Gastroesophageal sphincter (tissue), 4 donors: ENCODE results near the gene KCNH1. TPM values are rescaled to one million over a fixed set of nuclear protein-coding genes. Genes with fewer than 3 reads are reported as not detected.

ENCODE experiments used
- ATAC-seq: fragments of 150-250 bp; one replicate; pipeline ENCODE4 v1.9.1; 2016; ENCODE audit warnings: mild to moderate bottlenecking, moderate library complexity
- H3K27ac ChIP-seq, 4 donors: fragments of 200-600 bp; sonication (generic) in 3 of 4; 1 replicate in 3 of 4; 2 replicates in 1 of 4; pipeline ENCODE4 v1.5.1; 2016 to 2019
- H3K27me3 ChIP-seq: fragments of 200-600 bp; sonication (generic); one replicate; pipeline ENCODE4 v1.5.1; 2019
- H3K36me3 ChIP-seq, 2 donors: fragments of 200-600 bp; sonication (generic); one replicate each; pipeline ENCODE4 v1.5.1; 2019; ENCODE audit warnings: control low read depth in 1 of 2
- H3K4me1 ChIP-seq, 3 donors: fragments of 200-600 bp; sonication (generic); 1 replicate in 2 of 3; 2 replicates in 1 of 3; pipeline ENCODE4 v1.5.1; 2016 to 2019; ENCODE audit warnings: control low read depth in 2 of 3
- H3K4me3 ChIP-seq, 2 donors: fragments of 200-600 bp; sonication (generic); one replicate each; pipeline ENCODE4 v1.5.1; 2019; ENCODE audit warnings: mild to moderate bottlenecking in 1 of 2, moderate library complexity in 1 of 2
- H3K9me3 ChIP-seq, 3 donors: fragments of 200-600 bp; sonication (generic); one replicate each; pipeline ENCODE4 v1.5.1; 2017 to 2019; ENCODE audit warnings: control low read depth in 2 of 3
- EP300 ChIP-seq: sonication (generic); formaldehyde crosslinking; IDR thresholded peaks from one replicate; pipeline ENCODE4 v1.6.1; 2017; ENCODE audit warnings: antibody characterized with exemption, mild to moderate bottlenecking
- POLR2A ChIP-seq, 2 donors: fragments of 450-650 bp; IDR thresholded peaks; one replicate each; pipeline ENCODE4 v1.6.1; 2017; ENCODE audit warnings: antibody characterized with exemption in 2 of 2, mild to moderate bottlenecking in 2 of 2, moderate library complexity in 1 of 2
- POLR2AphosphoS5 ChIP-seq: sonication (generic); formaldehyde crosslinking; IDR thresholded peaks from one replicate; pipeline ENCODE4 v1.6.1; 2017; ENCODE audit warnings: antibody characterized with exemption
- WGBS, 2 donors: methylation state at CpG; one replicate each; pipeline ENCODE4 v1.1.5; 2018; ENCODE audit warnings: low coverage in 1 of 2; 5-methylcytosine and 5-hydroxymethylcytosine counted together
- total RNA-seq, 4 donors: library from RNA; depleted of rRNA; stranded (reverse); fragments of >200 nt; gene quantifications; one replicate each; pipeline ENCODE4 v1.1.0, GENCODE V29; 2016
- TF ChIP-seq, protein P1 (sequence below), 4 experiments: fragments of 200-600 bp in 2 of 4; fragments of 450-650 bp in 2 of 4; sonication (generic) in 1 of 4; IDR thresholded peaks; one replicate each; pipeline ENCODE4 v1.5.1; 2017 to 2019; ENCODE audit warnings: antibody characterized with exemption in 4 of 4, mild to moderate bottlenecking in 2 of 4, moderate library complexity in 2 of 4

The KCNH1 gene
- total RNA-seq, 4 donors from 2014 or later, result 0.15 to 2.3 (median 1.2) TPM

DNA sequence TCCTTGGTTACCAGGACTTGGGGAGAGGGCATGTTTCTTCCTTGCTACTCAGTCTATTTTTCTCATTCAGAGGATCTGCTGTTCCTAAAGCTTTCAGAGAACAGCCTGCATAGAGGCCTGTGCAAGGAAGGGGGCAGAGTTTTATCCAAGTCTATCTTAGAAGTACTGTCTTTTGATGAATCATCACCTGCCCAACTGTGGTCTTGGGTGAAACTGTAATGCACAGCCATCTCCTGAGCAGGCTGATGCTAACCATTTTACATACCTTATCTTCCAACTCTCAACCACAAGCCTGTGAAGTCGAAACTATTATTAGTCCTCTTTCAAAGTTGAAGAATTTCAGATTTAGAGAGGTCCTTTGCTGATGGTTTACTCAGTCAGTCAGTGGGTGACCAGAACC is 437.2 kb downstream of the KCNH1 start:
- no peak for TF ChIP-seq POLR2A (IDR thresholded peaks at IDR 0.05)
- TF ChIP-seq POLR2AphosphoS5, result no peak
- TF ChIP-seq, protein P1, sequence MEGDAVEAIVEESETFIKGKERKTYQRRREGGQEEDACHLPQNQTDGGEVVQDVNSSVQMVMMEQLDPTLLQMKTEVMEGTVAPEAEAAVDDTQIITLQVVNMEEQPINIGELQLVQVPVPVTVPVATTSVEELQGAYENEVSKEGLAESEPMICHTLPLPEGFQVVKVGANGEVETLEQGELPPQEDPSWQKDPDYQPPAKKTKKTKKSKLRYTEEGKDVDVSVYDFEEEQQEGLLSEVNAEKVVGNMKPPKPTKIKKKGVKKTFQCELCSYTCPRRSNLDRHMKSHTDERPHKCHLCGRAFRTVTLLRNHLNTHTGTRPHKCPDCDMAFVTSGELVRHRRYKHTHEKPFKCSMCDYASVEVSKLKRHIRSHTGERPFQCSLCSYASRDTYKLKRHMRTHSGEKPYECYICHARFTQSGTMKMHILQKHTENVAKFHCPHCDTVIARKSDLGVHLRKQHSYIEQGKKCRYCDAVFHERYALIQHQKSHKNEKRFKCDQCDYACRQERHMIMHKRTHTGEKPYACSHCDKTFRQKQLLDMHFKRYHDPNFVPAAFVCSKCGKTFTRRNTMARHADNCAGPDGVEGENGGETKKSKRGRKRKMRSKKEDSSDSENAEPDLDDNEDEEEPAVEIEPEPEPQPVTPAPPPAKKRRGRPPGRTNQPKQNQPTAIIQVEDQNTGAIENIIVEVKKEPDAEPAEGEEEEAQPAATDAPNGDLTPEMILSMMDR (IDR thresholded peaks at IDR 0.05), result no peak
- TF ChIP-seq EP300, result no peak
- Histone ChIP-seq H3K27ac (no peak overlapping the region), H3K4me3 (no peak overlapping the region), H3K27me3 (no peaks in the 10 kb centered on the region), H3K36me3 (no peaks in the 10 kb centered on the region), H3K9me3 (no peaks in the 10 kb centered on the region), H3K4me1 (no peaks in the 10 kb centered on the region)
- no peak for ATAC-seq
- 86% methylated on average over 1 of the region's 1 CpG; no CpG with 5 or more reads in 1 of the 2 donors for WGBS, 2 donors

DNA sequence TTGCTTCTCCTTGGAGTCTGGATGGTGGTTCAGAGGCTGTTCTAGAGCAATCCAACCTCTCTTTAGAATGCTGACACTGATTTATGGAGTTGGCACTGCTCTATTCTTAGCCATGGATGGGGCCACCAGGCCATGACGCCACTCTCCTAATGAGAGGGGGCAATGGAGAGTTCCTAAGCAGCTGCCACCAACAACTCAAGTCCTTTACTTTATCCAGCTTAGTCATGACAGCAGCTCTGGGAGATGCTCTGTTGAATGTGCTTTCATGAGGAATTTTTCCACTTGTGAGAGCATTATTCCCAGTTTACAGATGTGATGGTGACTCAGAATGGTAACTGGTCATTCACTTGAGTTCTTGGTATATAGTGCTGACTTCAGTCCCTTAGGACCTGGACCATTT is 438.9 kb downstream of the KCNH1 start:
- Histone ChIP-seq H3K4me3 (no peak overlapping the region), H3K36me3 (no peaks in the 10 kb centered on the region), H3K4me1 (no peaks in the 10 kb centered on the region), H3K27ac (no peak overlapping the region), H3K9me3 (no peaks in the 10 kb centered on the region), H3K27me3 (no peaks in the 10 kb centered on the region)
- TF ChIP-seq POLR2A (IDR thresholded peaks at IDR 0.05) (no peak), POLR2AphosphoS5 (no peak), EP300 (no peak)
- TF ChIP-seq, protein P1 (IDR thresholded peaks at IDR 0.05), result no peak
- ATAC-seq, result no peak
- WGBS, 2 donors, result 100% methylated on average over 1 of the region's 1 CpG; no CpG with 5 or more reads in 1 of the 2 donors

DNA sequence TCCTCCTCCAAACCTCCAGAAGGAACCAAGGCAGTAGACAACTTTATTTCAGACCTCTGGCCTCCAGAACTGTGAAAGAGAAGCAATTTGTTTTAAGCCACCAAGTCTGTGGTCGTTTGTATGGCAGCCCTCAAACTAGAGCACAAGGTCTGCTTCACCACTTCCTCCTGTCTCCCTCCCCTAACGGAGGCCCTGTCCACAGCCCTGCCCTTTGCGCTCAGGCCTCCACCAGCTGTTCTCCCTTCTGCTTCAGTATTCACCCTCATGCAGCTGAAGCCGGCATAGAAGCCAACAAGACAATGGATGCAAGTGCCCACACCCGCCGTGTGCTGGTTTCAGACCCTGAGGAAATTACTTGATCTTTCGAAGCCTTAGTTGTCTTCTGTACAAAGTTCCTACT is 441.2 kb downstream of the KCNH1 start:
- H3K4me3 ChIP-seq, result no peak overlapping the region
- TF ChIP-seq POLR2AphosphoS5 (no peak), EP300 (no peak), POLR2A (IDR thresholded peaks at IDR 0.05) (no peak)
- TF ChIP-seq, protein P1 (IDR thresholded peaks at IDR 0.05), result no peak
- H3K9me3 ChIP-seq, result no peaks in the 10 kb centered on the region
- no peaks in the 10 kb centered on the region for H3K36me3 ChIP-seq
- H3K4me1 ChIP-seq, result no peaks in the 10 kb centered on the region
- no peak for ATAC-seq
- no peaks in the 10 kb centered on the region for H3K27me3 ChIP-seq
- H3K27ac ChIP-seq, result no peak overlapping the region
- WGBS, 2 donors, result 95 to 100% methylated on average over 1 to 6 of the region's 7 CpGs

DNA sequence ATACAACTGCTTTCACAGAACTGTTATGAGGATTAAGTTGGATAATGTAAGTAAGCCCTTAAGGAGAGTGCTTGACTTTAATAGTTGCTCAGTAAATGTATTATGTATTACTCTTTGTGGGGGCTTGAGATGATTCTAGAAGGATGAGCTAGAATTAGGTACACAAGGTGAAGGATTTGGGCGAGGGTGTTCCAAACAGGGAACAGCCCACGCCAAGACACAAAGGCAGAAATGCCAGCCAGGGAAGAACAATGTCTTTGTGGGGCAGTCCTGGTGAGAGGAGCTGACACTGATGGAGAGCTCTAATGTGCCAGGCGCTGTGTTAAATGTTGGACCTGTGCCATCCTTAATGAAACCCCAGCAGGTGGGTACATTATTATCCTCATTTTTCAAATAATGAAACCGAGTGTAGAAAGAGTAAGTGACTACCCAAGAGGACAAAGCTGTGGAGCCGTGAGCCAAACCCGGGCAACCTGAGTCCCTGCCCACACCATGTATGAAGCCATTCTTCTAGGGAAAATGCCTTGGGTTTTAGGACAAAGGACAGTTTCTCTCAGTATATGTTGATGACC is 442.8 kb downstream of the KCNH1 start:
- ATAC-seq, result no peak
- WGBS, 2 donors, result 81 to 85% methylated on average over 6 of the region's 6 CpGs
- Histone ChIP-seq H3K36me3 (no peaks in the 10 kb centered on the region), H3K27ac (no peak overlapping the region), H3K4me1 (no peaks in the 10 kb centered on the region), H3K9me3 (no peaks in the 10 kb centered on the region), H3K4me3 (no peak overlapping the region), H3K27me3 (no peaks in the 10 kb centered on the region)
- TF ChIP-seq EP300 (no peak), POLR2AphosphoS5 (no peak), POLR2A (IDR thresholded peaks at IDR 0.05) (no peak)
- TF ChIP-seq, protein P1 (IDR thresholded peaks at IDR 0.05), result no peak

DNA sequence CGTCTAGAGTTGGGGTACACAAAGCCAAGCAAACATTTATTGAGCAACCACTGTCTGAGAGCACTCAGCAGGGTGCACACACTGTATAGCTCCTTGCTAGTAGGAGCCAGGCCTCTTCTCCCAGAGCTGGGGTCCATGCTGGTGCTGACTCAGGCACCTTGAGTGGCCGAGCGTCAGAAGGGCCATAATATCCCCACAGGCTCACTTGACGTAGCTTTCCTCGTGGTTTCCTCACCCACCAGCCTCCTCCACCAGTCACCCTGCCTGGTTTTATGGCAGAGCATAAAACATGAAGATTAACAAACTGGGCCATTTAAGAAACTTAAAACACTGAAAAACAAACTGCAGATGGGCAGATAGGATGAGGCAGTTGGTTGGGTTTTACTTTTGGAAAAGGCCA is 443.7 kb downstream of the KCNH1 start:
- Histone ChIP-seq H3K4me1 (no peaks in the 10 kb centered on the region), H3K9me3 (no peaks in the 10 kb centered on the region), H3K36me3 (no peaks in the 10 kb centered on the region), H3K27ac (no peak overlapping the region), H3K27me3 (no peaks in the 10 kb centered on the region), H3K4me3 (no peak overlapping the region)
- 84 to 100% methylated on average over 2 to 3 of the region's 5 CpGs for WGBS, 2 donors
- TF ChIP-seq, protein P1 (IDR thresholded peaks at IDR 0.05), result no peak
- TF ChIP-seq POLR2AphosphoS5, result no peak
- TF ChIP-seq EP300, result no peak
- TF ChIP-seq POLR2A (IDR thresholded peaks at IDR 0.05), result no peak
- ATAC-seq, result no peak
